ENCODE measurements around the gene TMEM35B. TPM values are rescaled to one million over a fixed set of nuclear protein-coding genes. Genes with fewer than 3 reads are reported as not detected.

The TMEM35B gene
- polyA plus RNA-seq, 1 donor (not counting 4 experiments of a cell fraction or from before 2014, with no cell fraction given): 26.4 TPM

DNA sequence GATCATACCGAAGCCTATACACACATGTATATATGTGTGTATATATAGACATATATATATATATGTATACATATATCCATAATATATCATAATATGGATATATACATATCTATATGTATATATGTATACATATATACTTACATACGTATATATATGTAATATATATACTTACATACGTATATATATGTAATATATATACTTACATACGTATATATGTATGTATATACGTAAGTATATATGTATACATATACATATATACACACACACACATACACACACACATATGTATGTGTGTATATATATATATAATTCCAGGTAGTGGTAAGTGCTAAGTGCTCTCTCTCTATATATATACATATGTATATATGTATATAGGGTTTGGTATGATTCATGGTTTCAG, 9.7 kb upstream of the TMEM35B start:
- no peaks in the 10 kb centered on the region for H3K79me2 ChIP-seq (ENCODE audit: control insufficient read depth, insufficient read depth, low read length)
- no peak overlapping the region for H3K9ac ChIP-seq (ENCODE audit: control insufficient read depth, extremely low read depth, insufficient read depth, low read length)
- no peak for FAIRE-seq
- peaks cover 0 to 4% of the 10 kb centered on the region in 2 experiments for H3K36me3 ChIP-seq (ENCODE audit: control insufficient read depth in 2 of 2, extremely low read depth in 1 of 2, insufficient read depth in 2 of 2, low read length in 2 of 2)
- TF ChIP-seq, protein P1, sequence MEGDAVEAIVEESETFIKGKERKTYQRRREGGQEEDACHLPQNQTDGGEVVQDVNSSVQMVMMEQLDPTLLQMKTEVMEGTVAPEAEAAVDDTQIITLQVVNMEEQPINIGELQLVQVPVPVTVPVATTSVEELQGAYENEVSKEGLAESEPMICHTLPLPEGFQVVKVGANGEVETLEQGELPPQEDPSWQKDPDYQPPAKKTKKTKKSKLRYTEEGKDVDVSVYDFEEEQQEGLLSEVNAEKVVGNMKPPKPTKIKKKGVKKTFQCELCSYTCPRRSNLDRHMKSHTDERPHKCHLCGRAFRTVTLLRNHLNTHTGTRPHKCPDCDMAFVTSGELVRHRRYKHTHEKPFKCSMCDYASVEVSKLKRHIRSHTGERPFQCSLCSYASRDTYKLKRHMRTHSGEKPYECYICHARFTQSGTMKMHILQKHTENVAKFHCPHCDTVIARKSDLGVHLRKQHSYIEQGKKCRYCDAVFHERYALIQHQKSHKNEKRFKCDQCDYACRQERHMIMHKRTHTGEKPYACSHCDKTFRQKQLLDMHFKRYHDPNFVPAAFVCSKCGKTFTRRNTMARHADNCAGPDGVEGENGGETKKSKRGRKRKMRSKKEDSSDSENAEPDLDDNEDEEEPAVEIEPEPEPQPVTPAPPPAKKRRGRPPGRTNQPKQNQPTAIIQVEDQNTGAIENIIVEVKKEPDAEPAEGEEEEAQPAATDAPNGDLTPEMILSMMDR (optimal IDR thresholded peaks at IDR 0.05 in 1 of 3, IDR thresholded peaks at IDR 0.05 in 1 of 3, conservative IDR thresholded peaks at IDR 0.05 in 1 of 3; ENCODE audit: extremely low read depth in 1 of 3, insufficient read depth in 2 of 3, low read length in 3 of 3): no peak
- no peak for TF ChIP-seq EZH2 (IDR thresholded peaks at IDR 0.05; ENCODE audit: low read length)
- H3K27me3 ChIP-seq (ENCODE audit: control insufficient read depth, extremely low read depth, insufficient read depth, low read length): no peaks in the 10 kb centered on the region
- no peak for DNase-seq (ENCODE audit: low read depth, low spot score)
- no peak overlapping the region for H3K4me3 ChIP-seq (ENCODE audit: control insufficient read depth in 2 of 3, extremely low read depth in 1 of 3, insufficient read depth in 2 of 3, low read depth in 1 of 3, low read length in 3 of 3)
- H3K4me1 ChIP-seq (ENCODE audit: control insufficient read depth, extremely low read depth, insufficient read depth, low read length): no peaks in the 10 kb centered on the region
- no peaks in the 10 kb centered on the region for H3K9me1 ChIP-seq (ENCODE audit: control insufficient read depth, extremely low read depth, insufficient read depth, low read length)
- no peak overlapping the region for H3K27ac ChIP-seq (ENCODE audit: control insufficient read depth, insufficient read depth, low read length)
- H3K9me3 ChIP-seq (ENCODE audit: control insufficient read depth, low read depth, low read length): no peaks in the 10 kb centered on the region
- dilution Hi-C loops (cut with MboI; ENCODE audit: extremely low pct_ligation_motif_present, low sequenced_read_pairs): no loop called here
- no peak overlapping the region for H2AFZ ChIP-seq (ENCODE audit: control insufficient read depth, low read length)
- H3K4me2 ChIP-seq (ENCODE audit: control insufficient read depth, extremely low read depth, insufficient read depth, low read depth, low read length): no peak overlapping the region
- no peaks in the 10 kb centered on the region for H4K20me1 ChIP-seq (ENCODE audit: control insufficient read depth, extremely low read depth, insufficient read depth, low read length)

DNA sequence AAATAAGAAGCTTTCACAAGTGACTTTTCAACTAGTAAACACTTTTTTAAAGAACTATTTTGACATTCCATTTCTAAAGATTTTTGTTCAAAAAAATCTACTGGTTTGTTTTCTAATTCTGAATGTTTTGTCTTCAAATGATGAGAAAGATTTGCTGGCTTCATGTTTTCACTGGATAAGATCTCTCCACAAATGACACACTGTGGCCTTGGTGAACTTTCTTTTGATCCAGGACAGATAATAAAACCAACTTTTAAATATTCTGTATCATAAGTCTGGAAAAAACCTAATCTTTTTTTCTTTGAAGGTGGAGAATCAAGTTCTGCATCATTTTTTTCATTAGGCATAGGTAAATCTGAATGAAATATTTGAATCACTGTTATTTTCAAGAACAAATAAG, 3.4 kb upstream of the TMEM35B start:
- peaks cover 3% of the 10 kb centered on the region for H3K9me1 ChIP-seq (ENCODE audit: control insufficient read depth, extremely low read depth, insufficient read depth, low read length)
- no peak overlapping the region for H3K4me3 ChIP-seq (ENCODE audit: control insufficient read depth in 2 of 3, extremely low read depth in 1 of 3, insufficient read depth in 2 of 3, low read depth in 1 of 3, low read length in 3 of 3)
- H3K4me2 ChIP-seq (ENCODE audit: control insufficient read depth, extremely low read depth, insufficient read depth, low read depth, low read length): no peak overlapping the region
- TF ChIP-seq, protein P1 (optimal IDR thresholded peaks at IDR 0.05 in 1 of 3, IDR thresholded peaks at IDR 0.05 in 1 of 3, conservative IDR thresholded peaks at IDR 0.05 in 1 of 3; ENCODE audit: extremely low read depth in 1 of 3, insufficient read depth in 2 of 3, low read length in 3 of 3): no peak
- TF ChIP-seq EZH2 (IDR thresholded peaks at IDR 0.05; ENCODE audit: low read length): no peak
- H3K4me1 ChIP-seq (ENCODE audit: control insufficient read depth, extremely low read depth, insufficient read depth, low read length): peaks cover 14% of the 10 kb centered on the region
- H3K79me2 ChIP-seq (ENCODE audit: control insufficient read depth, insufficient read depth, low read length): peaks cover 9% of the 10 kb centered on the region
- H3K9me3 ChIP-seq (ENCODE audit: control insufficient read depth, low read depth, low read length): no peaks in the 10 kb centered on the region
- peaks cover 0 to 6% of the 10 kb centered on the region in 2 experiments for H3K36me3 ChIP-seq (ENCODE audit: control insufficient read depth in 2 of 2, extremely low read depth in 1 of 2, insufficient read depth in 2 of 2, low read length in 2 of 2)
- H3K27me3 ChIP-seq (ENCODE audit: control insufficient read depth, extremely low read depth, insufficient read depth, low read length): no peaks in the 10 kb centered on the region
- FAIRE-seq (no peak), DNase-seq (ENCODE audit: low read depth, low spot score) (no peak)
- H3K9ac ChIP-seq (ENCODE audit: control insufficient read depth, extremely low read depth, insufficient read depth, low read length): no peak overlapping the region
- no peak overlapping the region for H2AFZ ChIP-seq (ENCODE audit: control insufficient read depth, low read length)
- H3K27ac ChIP-seq (ENCODE audit: control insufficient read depth, insufficient read depth, low read length): no peak overlapping the region
- dilution Hi-C loops (cut with MboI; ENCODE audit: extremely low pct_ligation_motif_present, low sequenced_read_pairs): no loop called here
- H4K20me1 ChIP-seq (ENCODE audit: control insufficient read depth, extremely low read depth, insufficient read depth, low read length): no peaks in the 10 kb centered on the region

All from keratinocyte (primary cell).